Stomach smooth muscle (tissue), 2 donors: ENCODE measurements around the gene AADACL3.

Experiments used
- H3K27ac ChIP-seq: one replicate; pipeline ENCODE4 v1.7.0; 2013; ENCODE audit warnings: mild to moderate bottlenecking, low read length, inconsistent platforms
- H3K27me3 ChIP-seq, 2 donors: one replicate each; pipeline ENCODE4 v1.7.0; 2013; ENCODE audit warnings: low read length in 2 of 2; ENCODE audit not compliant: insufficient read depth in 2 of 2, control insufficient read depth in 1 of 2
- H3K36me3 ChIP-seq, 2 donors: one replicate each; pipeline ENCODE4 v1.7.0; 2013; ENCODE audit warnings: low read length in 2 of 2; ENCODE audit not compliant: control insufficient read depth in 2 of 2, insufficient read depth in 2 of 2
- H3K4me1 ChIP-seq: one replicate; pipeline ENCODE4 v1.7.0; 2013; ENCODE audit warnings: low read length; ENCODE audit not compliant: control insufficient read depth, insufficient read depth
- H3K4me3 ChIP-seq, 2 donors: one replicate each; pipeline ENCODE4 v1.7.0; 2013; ENCODE audit warnings: low read length in 2 of 2
- H3K9ac ChIP-seq, 2 donors: one replicate each; pipeline ENCODE4 v1.7.0; 2013; ENCODE audit warnings: low read length in 2 of 2, mild to moderate bottlenecking in 1 of 2
- H3K9me3 ChIP-seq, 2 donors: one replicate each; pipeline ENCODE4 v1.7.0; 2013; ENCODE audit warnings: low read length in 2 of 2; ENCODE audit not compliant: control insufficient read depth in 2 of 2
- donor health status: healthy.
- donor health status: Pancreatic carcinoma.

The AADACL3 gene

GRCh38 chr1:12745126-12745991 lies 29.4 kb downstream of the AADACL3 start:
- Histone ChIP-seq H3K4me3 (no peak overlapping the region), H3K9ac (no peak overlapping the region), H3K36me3 (no peaks in the 10 kb centered on the region), H3K9me3 (peaks cover 0 to 4% of the 10 kb centered on the region in 2 donors), H3K27me3 (peaks cover 0 to 2% of the 10 kb centered on the region in 2 donors), H3K4me1 (no peaks in the 10 kb centered on the region), H3K27ac (no peak overlapping the region)

DNA sequence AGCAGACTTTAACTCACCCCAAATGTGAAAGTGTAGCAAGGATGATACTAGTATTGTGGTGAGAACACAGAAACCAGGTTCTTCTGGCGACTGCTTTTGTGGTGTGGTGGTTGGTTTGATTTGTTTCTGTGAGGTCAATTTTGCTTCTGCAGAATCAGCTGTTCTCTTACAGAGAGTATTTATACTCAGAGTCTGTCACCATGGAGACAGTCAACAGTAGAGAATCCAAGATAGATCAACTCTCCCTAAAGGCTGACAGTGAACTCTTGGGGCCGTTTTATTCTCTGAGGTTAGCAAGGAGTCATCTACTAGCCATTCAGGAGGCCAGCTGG lies 30.0 kb downstream of the AADACL3 start, which contains the start of gene CFAP107:
Gene CFAP107, plus strand, starts transcription at position 209 of the 332 bp plus-strand sequence. CDS start 231 bp downstream, outside the sequence.
- Histone ChIP-seq H3K27me3 (peaks cover 0 to 2% of the 10 kb centered on the region in 2 donors), H3K27ac (no peak within 1 kb of the TSS), H3K9ac (no peak within 1 kb of the TSS), H3K9me3 (peaks cover 0 to 4% of the 10 kb centered on the region in 2 donors), H3K4me3 (no peak within 1 kb of the TSS), H3K4me1 (no peaks in the 10 kb centered on the region), H3K36me3 (no peaks in the 10 kb centered on the region)

GRCh38 chr1:12748778-12749355 lies 33.0 kb downstream of the AADACL3 start:
- no peaks in the 10 kb centered on the region for H3K4me1 ChIP-seq
- no peak overlapping the region for H3K27ac ChIP-seq
- H3K4me3 ChIP-seq, result no peak overlapping the region
- H3K9me3 ChIP-seq, result peaks cover 0 to 4% of the 10 kb centered on the region in 2 donors
- H3K9ac ChIP-seq, result no peak overlapping the region
- no peaks in the 10 kb centered on the region for H3K36me3 ChIP-seq
- no peaks in the 10 kb centered on the region for H3K27me3 ChIP-seq

DNA sequence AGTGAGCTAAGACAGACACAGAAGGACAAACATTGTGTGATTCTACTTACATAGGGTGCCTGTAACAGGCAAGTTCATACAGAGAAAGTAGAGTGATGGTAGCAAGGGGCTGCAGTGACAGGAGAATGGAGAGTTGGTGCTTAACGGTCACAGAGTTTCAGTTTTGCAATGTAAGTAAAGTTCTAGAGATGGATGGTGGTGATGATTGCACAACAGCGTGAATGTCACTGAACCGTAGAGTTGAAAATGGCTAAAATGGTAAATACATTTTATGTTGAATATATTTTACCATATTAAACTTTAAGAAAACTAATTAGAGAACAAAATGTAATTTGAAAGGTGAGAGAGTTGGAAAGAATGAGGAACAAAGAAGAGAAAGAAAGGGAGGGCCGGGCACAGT lies 38.8 kb downstream of the AADACL3 start:
- no peak overlapping the region for H3K27ac ChIP-seq
- no peak overlapping the region for H3K4me3 ChIP-seq
- H3K4me1 ChIP-seq, result no peaks in the 10 kb centered on the region
- H3K9me3 ChIP-seq, result no peaks in the 10 kb centered on the region
- no peak overlapping the region for H3K9ac ChIP-seq
- H3K27me3 ChIP-seq, result peaks cover 0 to 5% of the 10 kb centered on the region in 2 donors
- no peaks in the 10 kb centered on the region for H3K36me3 ChIP-seq

GRCh38 chr1:12756273-12756672 lies 40.4 kb downstream of the AADACL3 start:
- H3K4me3 ChIP-seq, result no peak overlapping the region
- no peak overlapping the region for H3K27ac ChIP-seq
- H3K36me3 ChIP-seq, result no peaks in the 10 kb centered on the region
- peaks cover 0 to 9% of the 10 kb centered on the region in 2 donors for H3K27me3 ChIP-seq
- H3K9me3 ChIP-seq, result no peaks in the 10 kb centered on the region
- H3K9ac ChIP-seq, result no peak overlapping the region
- H3K4me1 ChIP-seq, result no peaks in the 10 kb centered on the region

DNA sequence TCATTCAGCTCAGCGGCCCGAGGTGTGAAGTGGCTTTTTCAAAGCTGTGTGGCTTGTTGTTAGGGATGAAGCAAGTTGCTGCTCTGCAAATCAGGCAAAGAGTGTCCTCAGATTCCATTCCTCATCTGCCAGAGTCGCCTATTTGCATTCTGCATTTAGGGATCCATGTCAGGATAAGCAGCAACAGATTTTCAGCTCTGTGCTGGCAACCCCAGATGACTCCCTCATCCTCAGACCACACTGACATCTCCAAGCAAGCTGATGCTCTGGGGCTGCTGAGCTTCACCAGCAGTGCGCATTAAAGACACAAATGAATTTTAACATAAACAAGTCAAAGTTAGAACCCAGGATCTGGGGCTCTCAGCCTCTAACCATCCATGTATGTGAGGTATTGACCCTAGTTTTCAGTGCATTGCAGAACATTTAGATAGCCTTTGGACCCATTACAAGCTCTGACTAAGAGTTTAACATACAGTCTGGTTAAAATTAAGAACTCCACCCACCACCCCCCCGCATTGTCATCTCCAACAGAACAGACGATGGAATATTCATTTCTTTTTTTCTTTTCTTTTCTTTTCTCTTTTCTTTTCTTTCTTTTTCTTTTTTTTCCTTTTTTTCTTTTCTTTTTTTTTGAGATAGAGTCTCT lies 41.0 kb downstream of the AADACL3 start:
- Histone ChIP-seq H3K4me3 (no peak overlapping the region), H3K9ac (no peak overlapping the region), H3K9me3 (no peaks in the 10 kb centered on the region), H3K27ac (no peak overlapping the region), H3K4me1 (no peaks in the 10 kb centered on the region), H3K36me3 (no peaks in the 10 kb centered on the region), H3K27me3 (peaks cover 0 to 9% of the 10 kb centered on the region in 2 donors)

GRCh38 chr1:12757836-12758235 lies 41.9 kb downstream of the AADACL3 start:
- H3K27me3 ChIP-seq, result peaks cover 0 to 9% of the 10 kb centered on the region in 2 donors

GRCh38 chr1:12760256-12760795 lies 44.4 kb downstream of the AADACL3 start:
- Histone ChIP-seq H3K4me1 (no peaks in the 10 kb centered on the region), H3K27ac (no peak overlapping the region), H3K9me3 (no peaks in the 10 kb centered on the region), H3K36me3 (no peaks in the 10 kb centered on the region), H3K9ac (no peak overlapping the region), H3K27me3 (peaks cover 0 to 11% of the 10 kb centered on the region in 2 donors), H3K4me3 (no peak overlapping the region)

More at GRCh38 chr1:12757836-12758235, 41.9 kb downstream of the AADACL3 start:
- H3K4me1 ChIP-seq, result no peaks in the 10 kb centered on the region
- H3K9me3 ChIP-seq, result no peaks in the 10 kb centered on the region
- no peak overlapping the region for H3K4me3 ChIP-seq
- no peak overlapping the region for H3K9ac ChIP-seq
- H3K27ac ChIP-seq, result no peak overlapping the region
- H3K36me3 ChIP-seq, result no peaks in the 10 kb centered on the region

DNA sequence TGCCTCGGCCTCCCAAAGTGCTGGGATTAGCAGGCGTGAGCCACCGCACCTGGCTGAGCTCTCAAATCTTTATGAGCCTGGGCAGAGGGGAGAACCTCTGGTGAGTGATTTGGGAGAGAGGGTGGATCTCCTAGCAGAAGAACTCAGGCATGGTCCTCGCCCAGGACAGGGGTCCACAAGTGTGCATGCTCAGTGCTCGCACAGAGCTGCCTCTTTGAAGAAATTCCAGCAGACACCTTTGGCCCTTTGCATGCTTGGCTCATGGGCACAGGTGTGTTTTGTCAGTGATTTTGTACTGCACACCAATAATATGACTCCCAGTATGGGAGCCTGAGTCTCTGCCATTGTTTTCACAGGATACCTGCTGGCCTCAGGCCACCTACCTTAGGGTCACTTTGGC lies 45.9 kb downstream of the AADACL3 start:
- no peak overlapping the region for H3K4me3 ChIP-seq
- H3K27ac ChIP-seq, result no peak overlapping the region
- no peaks in the 10 kb centered on the region for H3K36me3 ChIP-seq
- no peaks in the 10 kb centered on the region for H3K9me3 ChIP-seq
- H3K9ac ChIP-seq, result no peak overlapping the region
- no peaks in the 10 kb centered on the region for H3K4me1 ChIP-seq
- peaks cover 0 to 11% of the 10 kb centered on the region in 2 donors for H3K27me3 ChIP-seq

- Histone ChIP-seq H3K9ac (no peak overlapping the region), H3K27me3 (peaks cover 0 to 11% of the 10 kb centered on the region in 2 donors), H3K27ac (no peak overlapping the region), H3K36me3 (no peaks in the 10 kb centered on the region), H3K9me3 (no peaks in the 10 kb centered on the region), H3K4me1 (no peaks in the 10 kb centered on the region), H3K4me3 (no peak overlapping the region)
Measured at GRCh38 chr1:12762766-12763165, 46.9 kb downstream of the AADACL3 start.
